Stomach smooth muscle (tissue), 2 donors: ENCODE measurements around the gene CARS1.

Experiments used
- H3K27ac ChIP-seq: one replicate; pipeline ENCODE4 v1.7.0; 2013; ENCODE audit warnings: mild to moderate bottlenecking, low read length, inconsistent platforms
- H3K27me3 ChIP-seq, 2 donors: one replicate each; pipeline ENCODE4 v1.7.0; 2013; ENCODE audit warnings: low read length in 2 of 2; ENCODE audit not compliant: insufficient read depth in 2 of 2, control insufficient read depth in 1 of 2
- H3K36me3 ChIP-seq, 2 donors: one replicate each; pipeline ENCODE4 v1.7.0; 2013; ENCODE audit warnings: low read length in 2 of 2; ENCODE audit not compliant: control insufficient read depth in 2 of 2, insufficient read depth in 2 of 2
- H3K4me1 ChIP-seq: one replicate; pipeline ENCODE4 v1.7.0; 2013; ENCODE audit warnings: low read length; ENCODE audit not compliant: control insufficient read depth, insufficient read depth
- H3K4me3 ChIP-seq, 2 donors: one replicate each; pipeline ENCODE4 v1.7.0; 2013; ENCODE audit warnings: low read length in 2 of 2
- H3K9ac ChIP-seq, 2 donors: one replicate each; pipeline ENCODE4 v1.7.0; 2013; ENCODE audit warnings: low read length in 2 of 2, mild to moderate bottlenecking in 1 of 2
- H3K9me3 ChIP-seq, 2 donors: one replicate each; pipeline ENCODE4 v1.7.0; 2013; ENCODE audit warnings: low read length in 2 of 2; ENCODE audit not compliant: control insufficient read depth in 2 of 2
- donor health status: healthy.
- donor health status: Pancreatic carcinoma.

Gene CARS1

GRCh38 chr11:3095712-3096361, 38.6 kb upstream of the CARS1 start:
- peaks cover 4% of the 10 kb centered on the region for H3K4me1 ChIP-seq
- peaks cover 11 to 26% of the 10 kb centered on the region in 2 donors for H3K36me3 ChIP-seq
- H3K4me3 ChIP-seq: no peak overlapping the region
- no peaks in the 10 kb centered on the region for H3K9me3 ChIP-seq
- H3K27ac ChIP-seq: peak overlapping the region; percentile 49
- no peak overlapping the region for H3K9ac ChIP-seq
- H3K27me3 ChIP-seq: no peaks in the 10 kb centered on the region

GRCh38 chr11:3094223-3094824, 37.1 kb upstream of the CARS1 start:
- Histone ChIP-seq H3K9ac (no peak overlapping the region), H3K9me3 (no peaks in the 10 kb centered on the region), H3K4me1 (no peaks in the 10 kb centered on the region), H3K4me3 (no peak overlapping the region), H3K27ac (no peak overlapping the region), H3K27me3 (no peaks in the 10 kb centered on the region), H3K36me3 (peaks cover 8 to 22% of the 10 kb centered on the region in 2 donors)

GRCh38 chr11:3093281-3094191, 36.3 kb upstream of the CARS1 start:
- H3K36me3 ChIP-seq: peaks cover 4 to 19% of the 10 kb centered on the region in 2 donors
- no peaks in the 10 kb centered on the region for H3K4me1 ChIP-seq
- no peaks in the 10 kb centered on the region for H3K9me3 ChIP-seq
- no peak overlapping the region for H3K4me3 ChIP-seq
- no peak overlapping the region for H3K27ac ChIP-seq
- no peaks in the 10 kb centered on the region for H3K27me3 ChIP-seq
- H3K9ac ChIP-seq: no peak overlapping the region

- peaks cover 4 to 22% of the 10 kb centered on the region in 2 donors for H3K36me3 ChIP-seq
These were observed 35.4 kb upstream of the CARS1 start for GRCh38 chr11:3092603-3093141.

GRCh38 chr11:3091846-3092602, 34.8 kb upstream of the CARS1 start:
- H3K27me3 ChIP-seq: no peaks in the 10 kb centered on the region
- peaks cover 0 to 17% of the 10 kb centered on the region in 2 donors for H3K36me3 ChIP-seq
- no peak overlapping the region for H3K9ac ChIP-seq
- no peaks in the 10 kb centered on the region for H3K4me1 ChIP-seq
- no peak overlapping the region for H3K4me3 ChIP-seq
- H3K9me3 ChIP-seq: no peaks in the 10 kb centered on the region
- no peak overlapping the region for H3K27ac ChIP-seq

More at GRCh38 chr11:3092603-3093141, 35.4 kb upstream of the CARS1 start:
- Histone ChIP-seq H3K9ac (no peak overlapping the region), H3K9me3 (no peaks in the 10 kb centered on the region), H3K27ac (no peak overlapping the region), H3K4me3 (no peak overlapping the region), H3K27me3 (no peaks in the 10 kb centered on the region), H3K4me1 (no peaks in the 10 kb centered on the region)

- Histone ChIP-seq H3K36me3 (peaks cover 0 to 15% of the 10 kb centered on the region in 2 donors), H3K9ac (no peak overlapping the region)
These were observed 34.0 kb upstream of the CARS1 start for GRCh38 chr11:3091081-3091845.

GRCh38 chr11:3090096-3090901, 33.1 kb upstream of the CARS1 start:
- no peak overlapping the region for H3K27ac ChIP-seq
- no peak overlapping the region for H3K9ac ChIP-seq
- H3K36me3 ChIP-seq: peaks cover 0 to 12% of the 10 kb centered on the region in 2 donors
- no peak overlapping the region for H3K4me3 ChIP-seq
- no peaks in the 10 kb centered on the region for H3K4me1 ChIP-seq
- H3K27me3 ChIP-seq: no peaks in the 10 kb centered on the region
- H3K9me3 ChIP-seq: no peaks in the 10 kb centered on the region

More at GRCh38 chr11:3091081-3091845, 34.0 kb upstream of the CARS1 start:
- no peak overlapping the region for H3K27ac ChIP-seq
- no peak overlapping the region for H3K4me3 ChIP-seq
- no peaks in the 10 kb centered on the region for H3K4me1 ChIP-seq
- no peaks in the 10 kb centered on the region for H3K9me3 ChIP-seq
- no peaks in the 10 kb centered on the region for H3K27me3 ChIP-seq

- Histone ChIP-seq H3K27me3 (no peaks in the 10 kb centered on the region), H3K9me3 (no peaks in the 10 kb centered on the region), H3K36me3 (peaks cover 0 to 12% of the 10 kb centered on the region in 2 donors), H3K4me1 (no peaks in the 10 kb centered on the region), H3K4me3 (no peak overlapping the region), H3K27ac (no peak overlapping the region), H3K9ac (no peak overlapping the region)
These were observed 32.2 kb upstream of the CARS1 start for GRCh38 chr11:3089236-3090061.
